GM21381 (cell line): ENCODE results near the gene GPR12.

Experiments used
- ATAC-seq: cut with Tn5 transposase; IDR thresholded peaks from one replicate; pipeline ENCODE4 v1.9.1; 2021; ENCODE audit warnings: mild to moderate bottlenecking, moderate library complexity; ENCODE audit not compliant: unreplicated experiment

The GPR12 gene

GRCh38 chr13:26706381-26706780 is 54.2 kb downstream of the GPR12 start:
- ATAC-seq = no peak

- ATAC-seq = no peak
Observed at GRCh38 chr13:26705536-26705935, 55.0 kb downstream of the GPR12 start.
